Suprapubic skin (tissue), 4 donors: ENCODE measurements around the gene TRIM26.

Experiments used
- CTCF ChIP-seq, 2 donors: fragments of 200-600 bp in 1 of 2; fragments of 450-650 bp in 1 of 2; sonication (generic) in 1 of 2; IDR thresholded peaks; one replicate each; pipeline ENCODE4 v1.5.1; 2016 to 2019; ENCODE audit warnings: antibody characterized with exemption in 2 of 2, mild to moderate bottlenecking in 1 of 2, moderate library complexity in 1 of 2
- EP300 ChIP-seq: sonication (generic); formaldehyde crosslinking; IDR thresholded peaks from one replicate; pipeline ENCODE4 v1.6.1; 2017; ENCODE audit warnings: antibody characterized with exemption
- POLR2A ChIP-seq, 2 donors: fragments of 450-650 bp; IDR thresholded peaks; one replicate each; pipeline ENCODE4 v1.6.1; 2017; ENCODE audit warnings: antibody characterized with exemption in 2 of 2, mild to moderate bottlenecking in 2 of 2, moderate library complexity in 2 of 2
- POLR2AphosphoS5 ChIP-seq, 3 donors: sonication (generic); formaldehyde crosslinking; IDR thresholded peaks; one replicate each; pipeline ENCODE4 v1.6.1; 2017; ENCODE audit warnings: antibody characterized with exemption in 3 of 3

DNA sequence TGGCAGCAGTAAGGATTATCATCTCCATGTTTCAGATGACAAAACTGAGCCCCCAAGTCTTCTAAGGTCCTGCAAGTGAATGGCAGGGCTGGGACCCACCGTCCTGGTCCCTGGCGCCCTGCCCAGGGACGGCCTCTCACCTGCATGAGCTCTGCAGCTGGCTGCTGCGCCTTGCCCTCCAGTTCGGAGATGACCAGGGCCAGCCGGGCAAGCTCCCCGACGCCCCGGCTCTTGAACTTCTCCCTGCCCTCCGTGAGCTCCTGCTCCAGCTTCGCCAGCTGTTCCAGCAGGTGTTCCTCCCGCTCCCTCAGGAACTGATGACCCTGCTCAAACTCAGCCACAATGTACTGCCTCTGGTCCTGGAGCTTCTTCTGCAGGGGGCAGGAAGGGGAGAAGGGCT, 16.8 kb downstream of the TRIM26 start:
- TF ChIP-seq CTCF (IDR thresholded peaks at IDR 0.05) (no peak), POLR2AphosphoS5 (IDR thresholded peaks at IDR 0.05) (no peak), EP300 (no peak), POLR2A (IDR thresholded peaks at IDR 0.05) (no peak)
